Measurements from ENCODE around the gene KCNJ14.

DNA sequence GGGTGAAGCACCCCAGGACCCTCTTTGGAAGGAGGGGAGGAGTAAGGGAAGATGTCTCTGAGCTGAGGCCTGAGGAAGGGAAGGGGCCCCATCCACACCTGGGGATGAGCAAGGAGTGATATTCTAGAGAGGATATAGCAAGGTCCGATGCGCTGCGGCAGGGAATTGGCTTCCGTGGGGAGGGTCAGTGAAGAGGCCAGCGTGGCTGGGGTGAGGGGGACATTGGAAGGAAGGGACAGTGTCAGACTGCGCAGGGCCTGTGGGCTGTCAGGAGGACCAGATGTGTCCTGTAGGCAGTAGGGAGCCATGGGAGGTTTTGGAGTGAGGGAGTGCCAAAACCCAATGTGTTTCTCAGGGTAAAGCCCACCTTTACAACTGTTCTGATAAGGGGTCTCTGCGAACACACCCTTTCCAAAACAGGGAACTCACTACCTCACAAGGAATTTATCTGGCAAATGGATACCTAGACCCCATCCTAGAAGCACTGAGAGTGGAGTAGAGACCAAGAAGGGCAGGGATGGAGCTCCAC lies 52.6 kb downstream of the KCNJ14 start:
- TF ChIP-seq, protein P1, sequence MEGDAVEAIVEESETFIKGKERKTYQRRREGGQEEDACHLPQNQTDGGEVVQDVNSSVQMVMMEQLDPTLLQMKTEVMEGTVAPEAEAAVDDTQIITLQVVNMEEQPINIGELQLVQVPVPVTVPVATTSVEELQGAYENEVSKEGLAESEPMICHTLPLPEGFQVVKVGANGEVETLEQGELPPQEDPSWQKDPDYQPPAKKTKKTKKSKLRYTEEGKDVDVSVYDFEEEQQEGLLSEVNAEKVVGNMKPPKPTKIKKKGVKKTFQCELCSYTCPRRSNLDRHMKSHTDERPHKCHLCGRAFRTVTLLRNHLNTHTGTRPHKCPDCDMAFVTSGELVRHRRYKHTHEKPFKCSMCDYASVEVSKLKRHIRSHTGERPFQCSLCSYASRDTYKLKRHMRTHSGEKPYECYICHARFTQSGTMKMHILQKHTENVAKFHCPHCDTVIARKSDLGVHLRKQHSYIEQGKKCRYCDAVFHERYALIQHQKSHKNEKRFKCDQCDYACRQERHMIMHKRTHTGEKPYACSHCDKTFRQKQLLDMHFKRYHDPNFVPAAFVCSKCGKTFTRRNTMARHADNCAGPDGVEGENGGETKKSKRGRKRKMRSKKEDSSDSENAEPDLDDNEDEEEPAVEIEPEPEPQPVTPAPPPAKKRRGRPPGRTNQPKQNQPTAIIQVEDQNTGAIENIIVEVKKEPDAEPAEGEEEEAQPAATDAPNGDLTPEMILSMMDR (IDR thresholded peaks at IDR 0.05) = no peak
- no peak for TF ChIP-seq POLR2A (IDR thresholded peaks at IDR 0.05)

Measured in heart left ventricle (tissue), 13 donors.